Small intestine (tissue), 7 donors: Measurements from ENCODE around the gene PRDM1. TPM values are rescaled to one million over a fixed set of nuclear protein-coding genes. Genes with fewer than 3 reads are reported as not detected.
A peak's percentile ranks its signal among the peaks of the same experiment; 100 is the strongest.

ENCODE experiments used
- DNase-seq, 2 donors: peaks; one replicate each; pipeline versions ENCODE4 v3.0.0 to v3.0.0-alpha.2; 2013
- FAIRE-seq: peaks from 2 replicates; lab custom pipeline; 2012; peaks lifted over from hg19 to GRCh38; lab: Jason Lieb, UNC
- H3K27ac ChIP-seq, 3 donors: one replicate each; pipeline ENCODE4 v1.5.1; 2013; ENCODE audit warnings: low read length in 2 of 3, mild to moderate bottlenecking in 2 of 3, control low read depth in 1 of 3, inconsistent platforms in 1 of 3, low read depth in 1 of 3, moderate library complexity in 1 of 3
- H3K27me3 ChIP-seq, 3 donors: one replicate each; pipeline ENCODE4 v1.6.1; 2013; ENCODE audit warnings: low read length in 3 of 3, inconsistent platforms in 1 of 3; ENCODE audit not compliant: control insufficient read depth in 3 of 3, insufficient read depth in 3 of 3
- H3K36me3 ChIP-seq, 3 donors: one replicate each; pipeline ENCODE4 v1.6.1; 2013; ENCODE audit warnings: low read length in 3 of 3, inconsistent platforms in 1 of 3, low read depth in 1 of 3, mild to moderate bottlenecking in 1 of 3, moderate library complexity in 1 of 3; ENCODE audit not compliant: control insufficient read depth in 3 of 3, insufficient read depth in 2 of 3
- H3K4me1 ChIP-seq, 3 donors: one replicate each; pipeline ENCODE4 v1.6.1; 2013; ENCODE audit warnings: low read length in 2 of 3, inconsistent platforms in 1 of 3, low read depth in 1 of 3, mild to moderate bottlenecking in 1 of 3, moderate library complexity in 1 of 3; ENCODE audit not compliant: control insufficient read depth in 3 of 3, insufficient read depth in 2 of 3
- H3K4me3 ChIP-seq, 3 donors: one replicate each; pipeline ENCODE4 v1.5.1; 2013; ENCODE audit warnings: low read length in 3 of 3, control low read depth in 1 of 3, inconsistent platforms in 1 of 3, low read depth in 1 of 3, mild to moderate bottlenecking in 1 of 3, moderate library complexity in 1 of 3
- H3K9me3 ChIP-seq, 2 donors: one replicate each; pipeline ENCODE4 v1.6.1; 2013; ENCODE audit warnings: low read depth in 1 of 2, low read length in 1 of 2; ENCODE audit not compliant: control insufficient read depth in 2 of 2, insufficient read depth in 1 of 2
- WGBS, 3 donors: extraction: QIAGEN DNeasy Blood & Tissue Kit; methylation state at CpG; one replicate each; pipeline ENCODE4 v1.1.7; 2013; 5-methylcytosine and 5-hydroxymethylcytosine counted together
- polyA plus RNA-seq, 4 donors: library from polyadenylated mRNA; stranded (reverse) in 3 of 4; unstranded in 1 of 4; fragments of 200-250 nt in 3 of 4; fragments of 120-200 nt in 1 of 4; gene quantifications; one replicate each; pipeline versions ENCODE4 v1.2.1 to v1.2.3, GENCODE V29; 2013
- donor health status: healthy with polysubstance abuse.
- donor health status: control.
- donor health status: control.
- donor health status: Bipolar disorder and iron deficiency.
- donor health status: healthy.

The PRDM1 gene
- polyA plus RNA-seq, 4 donors: 0.67 to 78.6 (median 2.8) TPM

DNA sequence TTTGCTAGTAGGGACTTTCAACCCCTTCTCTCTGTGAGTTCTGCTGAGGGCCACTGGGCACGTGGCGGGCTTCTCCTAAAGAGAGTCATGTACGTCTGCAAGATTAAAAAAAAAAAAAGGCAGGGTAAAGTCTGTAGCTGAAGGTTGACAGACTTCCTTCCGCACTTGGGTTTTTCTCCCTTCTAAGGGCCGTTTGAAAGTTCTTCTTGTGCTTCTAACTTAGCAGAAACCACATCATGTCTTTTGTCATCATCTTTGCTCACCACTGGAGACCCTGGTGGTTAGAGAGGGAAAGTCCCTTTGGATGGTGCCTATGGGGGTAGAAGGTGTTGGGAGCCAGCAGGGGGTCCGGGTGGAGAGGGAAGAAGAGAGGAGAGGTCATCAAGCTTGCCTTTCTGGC lies 31.4 kb downstream of the PRDM1 start:
- FAIRE-seq (no peak), DNase-seq (peak in 1 of 2 donors; percentile 64)
- no peaks in the 10 kb centered on the region for H3K36me3 ChIP-seq
- no peaks in the 10 kb centered on the region for H3K9me3 ChIP-seq
- WGBS, 3 donors: 59 to 81% (median 66%) methylated on average over 6 of the region's 6 CpGs
- peak overlapping the region in 2 of 3 donors; percentile 12 to 32 for H3K27ac ChIP-seq
- no peak overlapping the region for H3K4me3 ChIP-seq
- no peaks in the 10 kb centered on the region for H3K27me3 ChIP-seq
- H3K4me1 ChIP-seq: no peaks in the 10 kb centered on the region

DNA sequence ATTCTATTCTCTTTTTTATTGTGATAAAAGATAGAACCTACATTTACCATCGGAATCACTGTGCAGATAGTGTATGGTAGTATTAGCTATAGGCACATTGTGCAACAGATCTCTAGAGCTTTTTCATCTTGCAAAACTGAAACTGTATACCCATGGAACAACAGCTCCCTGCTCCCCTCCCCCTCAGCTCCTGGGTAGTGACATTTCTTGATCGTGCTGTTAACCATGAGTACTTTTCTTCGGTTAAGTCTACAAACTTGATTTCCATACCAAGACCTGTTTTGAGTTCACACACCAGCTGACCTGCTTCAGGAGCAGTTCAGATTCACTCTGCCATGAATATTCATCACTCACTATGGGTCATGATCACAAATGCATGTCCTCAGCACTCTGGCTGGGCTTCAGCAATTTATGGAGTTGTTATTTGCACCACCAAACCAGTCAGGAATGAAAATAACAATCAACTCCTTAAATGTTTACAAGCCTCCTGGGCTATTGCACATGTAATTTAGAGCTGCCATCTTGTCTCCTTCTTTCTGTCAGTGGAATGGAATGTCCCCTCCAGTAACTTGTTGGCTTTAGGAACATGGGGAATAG lies 32.8 kb downstream of the PRDM1 start:
- no peaks in the 10 kb centered on the region for H3K9me3 ChIP-seq
- no peak for FAIRE-seq
- no peaks in the 10 kb centered on the region for H3K36me3 ChIP-seq
- DNase-seq: no peak
- H3K4me3 ChIP-seq: no peak overlapping the region
- H3K27me3 ChIP-seq: no peaks in the 10 kb centered on the region
- peak overlapping the region in 1 of 3 donors; percentile 41 for H3K27ac ChIP-seq
- H3K4me1 ChIP-seq: no peaks in the 10 kb centered on the region
- 86 to 96% (median 90%) methylated on average over 3 of the region's 3 CpGs for WGBS, 3 donors

DNA sequence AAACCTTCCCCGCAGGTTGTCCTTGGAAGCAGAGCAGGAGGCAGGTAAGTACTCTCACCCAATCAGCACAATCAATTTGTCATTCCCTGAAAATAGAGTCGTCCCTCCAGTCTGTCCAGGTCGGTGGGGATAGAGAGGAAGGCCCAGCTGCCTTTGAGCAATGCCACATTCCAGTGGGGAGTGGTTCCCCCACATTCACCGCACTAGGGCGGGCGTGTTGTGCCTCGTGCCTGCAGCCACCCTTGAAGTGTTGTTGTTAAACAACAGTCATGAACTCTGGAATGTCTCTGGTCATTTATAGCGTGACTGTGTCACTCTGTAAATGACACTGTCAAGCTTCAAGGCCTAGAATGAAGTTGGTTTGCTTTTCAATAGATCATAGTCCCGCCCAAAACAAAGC lies 33.4 kb downstream of the PRDM1 start:
- no peak for FAIRE-seq
- H3K27ac ChIP-seq: peak overlapping the region in 1 of 3 donors; percentile 41
- H3K27me3 ChIP-seq: no peaks in the 10 kb centered on the region
- H3K36me3 ChIP-seq: no peaks in the 10 kb centered on the region
- no peaks in the 10 kb centered on the region for H3K4me1 ChIP-seq
- H3K9me3 ChIP-seq: no peaks in the 10 kb centered on the region
- peak in 1 of 2 donors; percentile 65 for DNase-seq
- WGBS, 3 donors: 76 to 80% (median 78%) methylated on average over 9 of the region's 9 CpGs
- no peak overlapping the region for H3K4me3 ChIP-seq

DNA sequence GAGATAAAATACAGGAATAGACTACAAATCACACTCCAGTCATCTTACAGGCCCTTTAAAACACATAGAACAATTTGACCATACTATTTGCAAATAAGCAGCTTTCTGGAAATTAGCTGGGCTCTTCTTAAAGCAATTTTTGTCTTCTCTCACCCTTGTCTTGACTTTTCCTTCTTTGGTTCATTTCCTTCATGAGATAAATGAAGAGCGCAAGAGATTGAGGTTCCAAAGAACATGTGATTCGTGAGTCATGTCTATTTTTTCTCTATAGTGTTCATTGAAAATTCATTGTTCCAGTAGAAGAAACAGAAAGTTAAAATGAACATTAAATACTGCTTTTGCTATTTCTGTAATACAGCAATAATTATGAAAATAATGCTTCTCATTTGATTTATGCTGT lies 33.9 kb downstream of the PRDM1 start:
- Histone ChIP-seq H3K27me3 (no peaks in the 10 kb centered on the region), H3K36me3 (no peaks in the 10 kb centered on the region), H3K9me3 (no peaks in the 10 kb centered on the region), H3K27ac (peak overlapping the region in 1 of 3 donors; percentile 41), H3K4me3 (no peak overlapping the region), H3K4me1 (peaks cover 0 to 1% (median 0%) of the 10 kb centered on the region in 3 donors)
- no peak for FAIRE-seq
- WGBS, 3 donors: 85 to 93% (median 88%) methylated on average over 2 of the region's 2 CpGs
- DNase-seq: no peak

DNA sequence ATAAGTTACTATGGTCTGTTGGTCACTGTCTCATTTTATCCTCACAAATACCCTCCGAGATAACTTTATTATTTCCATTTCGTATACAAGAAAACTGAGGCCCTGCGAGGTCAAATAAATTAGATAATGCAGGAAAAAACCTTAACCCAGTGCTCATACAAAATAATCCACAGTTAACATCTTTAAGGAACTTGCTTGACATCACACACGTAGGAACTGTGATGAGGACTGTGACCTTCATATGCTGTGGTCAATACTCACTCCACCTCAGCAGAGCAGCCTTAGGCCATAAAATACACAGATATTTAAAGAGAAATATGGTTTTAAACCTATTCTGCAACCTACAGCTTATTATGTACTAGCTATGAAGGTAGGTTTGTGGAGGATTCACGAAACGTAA lies 34.3 kb downstream of the PRDM1 start:
- no peak overlapping the region for H3K27ac ChIP-seq
- DNase-seq (no peak), FAIRE-seq (no peak)
- H3K4me3 ChIP-seq: no peak overlapping the region
- no peaks in the 10 kb centered on the region for H3K27me3 ChIP-seq
- peaks cover 0 to 5% (median 0%) of the 10 kb centered on the region in 3 donors for H3K4me1 ChIP-seq
- WGBS, 3 donors: 96 to 98% (median 97%) methylated on average over 6 of the region's 6 CpGs
- no peaks in the 10 kb centered on the region for H3K9me3 ChIP-seq
- no peaks in the 10 kb centered on the region for H3K36me3 ChIP-seq

DNA sequence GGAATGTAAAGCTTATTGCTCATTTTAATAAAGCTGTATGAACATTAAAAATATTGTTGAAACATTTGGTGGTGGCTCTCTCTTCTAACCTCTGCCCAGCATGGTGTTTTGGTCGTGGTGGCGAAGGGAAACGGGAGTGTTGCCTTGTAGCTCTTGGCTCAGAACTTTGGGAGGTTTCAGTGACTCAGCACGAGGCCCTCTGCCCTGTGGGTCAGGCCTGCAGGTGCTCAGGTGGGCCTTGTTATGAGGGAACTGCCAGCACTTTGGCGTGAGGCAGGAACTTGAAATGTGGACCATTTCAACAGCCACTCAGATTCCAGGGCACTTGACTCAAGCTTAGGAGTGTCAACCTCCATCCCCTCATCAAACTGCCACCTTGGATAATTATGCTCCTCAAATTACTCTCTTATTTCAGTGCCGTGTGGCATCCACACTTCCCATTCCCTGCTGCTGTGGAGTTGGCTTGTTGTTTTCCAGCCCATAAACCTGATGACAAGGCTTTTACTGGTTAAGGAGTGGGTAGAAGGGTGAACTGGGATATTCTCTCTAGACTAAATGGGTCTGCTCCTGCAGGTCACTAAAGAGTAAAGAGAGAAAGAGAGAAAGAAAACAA lies 36.3 kb downstream of the PRDM1 start:
- H3K27ac ChIP-seq: no peak overlapping the region
- no peaks in the 10 kb centered on the region for H3K36me3 ChIP-seq
- H3K9me3 ChIP-seq: no peaks in the 10 kb centered on the region
- DNase-seq (no peak), FAIRE-seq (no peak)
- no peak overlapping the region for H3K4me3 ChIP-seq
- WGBS, 3 donors: 82 to 90% (median 85%) methylated on average over 6 of the region's 6 CpGs
- H3K4me1 ChIP-seq: peaks cover 0 to 10% (median 0%) of the 10 kb centered on the region in 3 donors
- no peaks in the 10 kb centered on the region for H3K27me3 ChIP-seq

DNA sequence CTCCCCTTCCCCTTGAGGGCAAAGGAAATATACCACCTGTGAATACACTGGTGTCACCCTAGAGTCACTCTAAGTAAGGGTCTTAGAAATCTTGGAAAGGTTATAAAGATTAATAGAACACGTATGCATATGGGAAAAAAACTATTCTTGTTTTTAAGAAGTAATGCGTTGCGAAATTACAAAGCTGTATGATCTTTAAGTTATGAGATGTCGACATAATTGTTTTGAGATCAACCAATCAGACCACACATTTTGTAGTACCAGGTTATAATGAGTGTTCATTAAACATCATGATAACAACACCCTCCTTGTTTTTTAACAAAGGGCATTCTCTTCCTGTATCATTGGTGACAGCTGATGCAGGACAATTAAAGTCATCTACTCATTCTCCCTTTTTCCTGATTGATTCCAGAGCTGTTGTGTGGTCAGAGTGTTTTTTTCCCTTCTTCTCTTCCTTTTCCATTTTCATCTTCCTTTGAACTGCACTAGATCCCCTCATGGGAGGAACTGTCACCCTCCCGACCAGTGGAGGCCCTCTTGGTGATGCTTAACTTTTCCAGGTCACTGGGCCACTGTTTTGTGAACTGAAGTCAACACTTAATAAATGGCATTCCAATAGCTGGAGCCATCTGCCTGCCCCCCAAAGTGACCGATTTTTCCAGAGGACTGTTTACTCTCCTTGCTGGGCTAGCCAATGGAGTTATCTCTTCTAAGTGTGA lies 37.0 kb downstream of the PRDM1 start:
- Histone ChIP-seq H3K36me3 (no peaks in the 10 kb centered on the region), H3K27me3 (no peaks in the 10 kb centered on the region), H3K4me1 (peaks cover 0 to 10% (median 0%) of the 10 kb centered on the region in 3 donors), H3K4me3 (no peak overlapping the region), H3K27ac (no peak overlapping the region), H3K9me3 (no peaks in the 10 kb centered on the region)
- DNase-seq: no peak
- 90 to 94% (median 92%) methylated on average over 6 of the region's 6 CpGs for WGBS, 3 donors
- FAIRE-seq: no peak

DNA sequence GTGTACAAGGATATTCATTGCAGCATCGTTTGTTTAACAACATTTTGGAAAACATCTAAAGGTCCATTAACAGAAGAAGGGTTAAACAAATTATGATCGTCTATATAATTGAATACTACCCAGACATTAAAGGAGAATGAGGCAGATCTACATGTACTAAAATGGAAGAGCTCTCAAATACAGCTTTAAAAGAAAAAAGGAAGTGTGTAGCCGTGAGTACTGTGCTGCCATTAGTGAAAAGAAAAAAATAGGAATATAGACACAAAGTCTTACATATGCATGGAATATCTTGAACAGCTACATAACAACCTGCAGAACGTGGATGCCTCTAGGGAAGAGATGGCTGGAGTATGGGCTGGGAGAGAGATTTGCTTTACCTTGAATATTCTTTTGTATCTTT lies 37.9 kb downstream of the PRDM1 start:
- DNase-seq (no peak), FAIRE-seq (no peak)
- Histone ChIP-seq H3K4me1 (peaks cover 0 to 10% (median 0%) of the 10 kb centered on the region in 3 donors), H3K36me3 (no peaks in the 10 kb centered on the region), H3K27ac (no peak overlapping the region), H3K9me3 (no peaks in the 10 kb centered on the region), H3K27me3 (no peaks in the 10 kb centered on the region), H3K4me3 (no peak overlapping the region)
- WGBS, 3 donors: 84 to 88% (median 86%) methylated on average over 4 of the region's 4 CpGs
